HCT116 (cell line): ENCODE data around the gene WDR74. TPM values are rescaled to one million over a fixed set of nuclear protein-coding genes. Genes with fewer than 3 reads are reported as not detected.

Source experiments
- ATAC-seq: fragments of 200-7000 bp; cut with Tn5 transposase; 2 replicates; pipeline ENCODE4 v1.9.1; 2020; ENCODE audit warnings: mild to moderate bottlenecking, moderate library complexity
- BruUV-seq: library from RNA; stranded (reverse); fragments of 400-500 nt; replicated peaks from 2 replicates; lab custom pipeline; 2021; lab: Mats Ljungman, UMichigan
- CTCF ChIA-PET: fragments of 300-600 bp; sonication (Branson Sonifier 250); formaldehyde crosslinking; loops from one replicate; lab custom pipeline; 2021; ENCODE audit warnings: antibody characterized with exemption; lab: Charles Lee
- POLR2A ChIA-PET: fragments of 300-600, 350-600 bp; sonication (Branson Sonifier 250); formaldehyde crosslinking; loops from one replicate; lab custom pipeline; 2021; ENCODE audit warnings: antibody characterized with exemption; lab: Charles Lee
- RAD21 ChIA-PET, 2 experiments: fragments of 300-600 bp; sonication (Branson Sonifier 250); formaldehyde crosslinking; loops; one replicate each; lab custom pipeline; 2023; ENCODE audit warnings: low total read pairs in 2 of 2; ENCODE audit not compliant: uncharacterized antibody in 2 of 2, unreplicated experiment in 2 of 2, low non-redundant PET in 1 of 2; lab: Charles Lee
- DNase-seq: peaks from one replicate; pipeline ENCODE4 v3.0.0-alpha.2; 2010; ENCODE audit warnings: low read depth, low spot score
- H2AFZ ChIP-seq: fragments of 200-600 bp; shearing (Covaris generic), sonication (generic); 2 replicates; pipeline ENCODE4 v1.6.1; 2017; ENCODE audit warnings: low read depth, mixed run types, mixed read lengths, antibody characterized with exemption, low read length; ENCODE audit not compliant: poor library complexity, severe bottlenecking
- H3K27ac ChIP-seq: 2 replicates; pipeline ENCODE4 v1.5.1; 2012; ENCODE audit warnings: low read depth, low read length
- H3K27me3 ChIP-seq: fragments of 200-600 bp; sonication (generic); 2 replicates; pipeline ENCODE4 v1.6.1; 2016; ENCODE audit warnings: mixed run types, low read length, mixed read lengths; ENCODE audit not compliant: insufficient read depth
- H3K36me3 ChIP-seq, 2 experiments: fragments of 200-500 bp in 1 of 2; fragments of 200-600 bp in 1 of 2; sonication (Bioruptor generic) in 1 of 2; sonication (generic) in 1 of 2; 2 replicates each; pipeline versions ENCODE4 v1.5.1 to v1.6.1; 2014 to 2016; ENCODE audit warnings: low read length in 2 of 2, inconsistent platforms in 1 of 2, mixed read lengths in 1 of 2, mixed run types in 1 of 2; ENCODE audit not compliant: insufficient read depth in 2 of 2, control insufficient read depth in 1 of 2
- H3K4me1 ChIP-seq, 2 experiments: fragments of 200-600 bp in 1 of 2; sonication (generic) in 1 of 2; 2 replicates each; pipeline versions ENCODE4 v1.5.1 to v1.6.1; 2012 to 2017; ENCODE audit warnings: low read length in 2 of 2, inconsistent platforms in 1 of 2, mild to moderate bottlenecking in 1 of 2, mixed read lengths in 1 of 2, mixed run types in 1 of 2, moderate library complexity in 1 of 2; ENCODE audit not compliant: insufficient read depth in 2 of 2, control insufficient read depth in 1 of 2
- H3K4me2 ChIP-seq: fragments of 200-600 bp; sonication (generic); 2 replicates; pipeline ENCODE4 v1.6.1; 2017; ENCODE audit warnings: mixed run types, low read length, mixed read lengths
- H3K4me3 ChIP-seq, 2 experiments: fragments of 200-600 bp in 1 of 2; sonication (generic) in 1 of 2; replicated peaks in 1 of 2; 2 replicates each; pipeline ENCODE4 v1.5.1; 2011 to 2016; ENCODE audit warnings: low read length in 2 of 2, control low read depth in 1 of 2, low read depth in 1 of 2, mild to moderate bottlenecking in 1 of 2, mixed read lengths in 1 of 2, mixed run types in 1 of 2
- H3K79me2 ChIP-seq: fragments of 200-600 bp; sonication (generic); 2 replicates; pipeline ENCODE4 v1.6.1; 2017; ENCODE audit warnings: mild to moderate bottlenecking, mixed run types, low read length, moderate library complexity, mixed read lengths; ENCODE audit not compliant: insufficient read depth
- H3K9ac ChIP-seq: fragments of 200-600 bp; sonication (generic); 2 replicates; pipeline ENCODE4 v1.6.1; 2016; ENCODE audit warnings: low read length, mixed read lengths
- H3K9me2 ChIP-seq: fragments of 200-600 bp; sonication (generic), shearing (Covaris generic); 2 replicates; pipeline ENCODE4 v1.6.1; 2017; ENCODE audit warnings: mixed run types, mild to moderate bottlenecking, moderate library complexity; ENCODE audit not compliant: insufficient read depth
- H3K9me3 ChIP-seq, 2 experiments: fragments of 200-500 bp in 1 of 2; fragments of 200-600 bp in 1 of 2; sonication (Bioruptor generic) in 1 of 2; sonication (generic) in 1 of 2; 2 replicates each; pipeline ENCODE4 v1.6.1; 2014 to 2017; ENCODE audit warnings: low read length in 2 of 2, mixed read lengths in 2 of 2, inconsistent platforms in 1 of 2, low read depth in 1 of 2, mild to moderate bottlenecking in 1 of 2, mixed run types in 1 of 2, moderate library complexity in 1 of 2; ENCODE audit not compliant: control insufficient read depth in 1 of 2, insufficient read depth in 1 of 2
- H4K20me1 ChIP-seq: fragments of 200-600 bp; sonication (generic), shearing (Covaris generic); 2 replicates; pipeline ENCODE4 v1.6.1; 2017; ENCODE audit warnings: mixed run types, mild to moderate bottlenecking, moderate library complexity; ENCODE audit not compliant: insufficient read depth
- EGR1 ChIP-seq: IDR thresholded peaks from 2 replicates; pipeline ENCODE4 v1.6.1; 2012; ENCODE audit warnings: low read depth
- ELF1 ChIP-seq: IDR thresholded peaks from 2 replicates; pipeline ENCODE4 v1.6.1; 2012; ENCODE audit warnings: low read depth, borderline replicate concordance
- JUND ChIP-seq: IDR thresholded peaks from 2 replicates; pipeline ENCODE4 v1.6.1; 2012
- RAD21 ChIP-seq: IDR thresholded peaks from 2 replicates; pipeline ENCODE4 v1.6.1; 2012; ENCODE audit warnings: low read depth, mild to moderate bottlenecking
- TCF7L2 ChIP-seq: IDR thresholded peaks from 2 replicates; pipeline ENCODE4 v1.7.0; 2011; ENCODE audit warnings: borderline replicate concordance, inconsistent platforms; ENCODE audit not compliant: insufficient read depth, insufficient read length; ENCODE audit errors: extremely low read depth
- intact Hi-C: fragments of 100-400 bp; cut with micrococcal nuclease; formaldehyde crosslinking; loops from 2 replicates; pipeline ENCODE4 v1.10.0; 2022
- total RNA-seq: library from RNA; stranded (reverse); gene quantifications from one replicate; pipeline ENCODE4 v1.2.1, GENCODE V29; 2021; ENCODE audit not compliant: unreplicated experiment
- TF ChIP-seq, protein P1 (sequence below): IDR thresholded peaks from 2 replicates; pipeline ENCODE4 v1.6.1; 2011; ENCODE audit warnings: mild to moderate bottlenecking, low read length, moderate library complexity; ENCODE audit not compliant: insufficient replicate concordance; ENCODE audit errors: extremely low read depth
- TF ChIP-seq, protein P2 (sequence below): IDR thresholded peaks from 2 replicates; pipeline ENCODE4 v1.6.1; 2012
- TF ChIP-seq, protein P3 (sequence below), 3 experiments: fragments of 200-600 bp in 1 of 3; sonication (generic) in 1 of 3; IDR thresholded peaks in 2 of 3; conservative IDR thresholded peaks in 1 of 3; 2 replicates each; pipeline ENCODE4 v1.5.1; 2012 to 2017; ENCODE audit warnings: low read depth in 2 of 3, low read length in 2 of 3, antibody characterized with exemption in 1 of 3, borderline replicate concordance in 1 of 3, control low read depth in 1 of 3, mild to moderate bottlenecking in 1 of 3, mixed read lengths in 1 of 3, mixed run types in 1 of 3, moderate library complexity in 1 of 3; ENCODE audit not compliant: insufficient read depth in 1 of 3

Gene WDR74
- total RNA-seq, 1 experiment from 2014 or later, result 111 TPM

DNA sequence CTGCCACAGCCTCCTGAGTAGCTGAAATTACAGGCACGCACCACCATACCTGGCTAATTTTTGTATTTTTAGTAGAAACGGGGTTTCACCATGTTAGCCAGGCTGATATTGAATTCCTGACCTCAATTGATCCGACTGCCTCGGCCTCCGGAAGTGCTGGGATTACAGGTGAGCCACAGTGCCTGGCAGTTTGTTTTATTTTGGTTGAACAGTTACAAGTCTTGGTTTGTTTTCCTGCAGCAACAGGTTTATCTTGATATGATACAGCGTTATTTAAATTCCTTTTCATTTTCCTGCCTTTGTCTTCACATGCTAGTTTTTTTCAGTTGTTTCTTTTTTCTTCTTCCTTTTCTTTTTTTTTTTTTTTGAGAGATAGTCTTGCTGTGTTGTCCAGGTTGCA, 37.3 kb upstream of the WDR74 start:
- DNase-seq (no peak), ATAC-seq (no peak)
- Histone ChIP-seq H3K27me3 (no peaks in the 10 kb centered on the region), H3K9ac (no peak overlapping the region), H2AFZ (no peak overlapping the region), H3K79me2 (peaks cover 96% of the 10 kb centered on the region), H3K4me3 (no peak overlapping the region), H3K36me3 (peaks cover 16 to 20% of the 10 kb centered on the region in 2 experiments; a peak in 3 of 4 replicates)
- TF ChIP-seq ELF1 (no peak), TCF7L2 (no peak), JUND (no peak), EGR1 (no peak), RAD21 (no peak)
- TF ChIP-seq, protein P1, sequence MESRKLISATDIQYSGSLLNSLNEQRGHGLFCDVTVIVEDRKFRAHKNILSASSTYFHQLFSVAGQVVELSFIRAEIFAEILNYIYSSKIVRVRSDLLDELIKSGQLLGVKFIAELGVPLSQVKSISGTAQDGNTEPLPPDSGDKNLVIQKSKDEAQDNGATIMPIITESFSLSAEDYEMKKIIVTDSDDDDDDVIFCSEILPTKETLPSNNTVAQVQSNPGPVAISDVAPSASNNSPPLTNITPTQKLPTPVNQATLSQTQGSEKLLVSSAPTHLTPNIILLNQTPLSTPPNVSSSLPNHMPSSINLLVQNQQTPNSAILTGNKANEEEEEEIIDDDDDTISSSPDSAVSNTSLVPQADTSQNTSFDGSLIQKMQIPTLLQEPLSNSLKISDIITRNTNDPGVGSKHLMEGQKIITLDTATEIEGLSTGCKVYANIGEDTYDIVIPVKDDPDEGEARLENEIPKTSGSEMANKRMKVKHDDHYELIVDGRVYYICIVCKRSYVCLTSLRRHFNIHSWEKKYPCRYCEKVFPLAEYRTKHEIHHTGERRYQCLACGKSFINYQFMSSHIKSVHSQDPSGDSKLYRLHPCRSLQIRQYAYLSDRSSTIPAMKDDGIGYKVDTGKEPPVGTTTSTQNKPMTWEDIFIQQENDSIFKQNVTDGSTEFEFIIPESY, result no peak
- TF ChIP-seq, protein P2, sequence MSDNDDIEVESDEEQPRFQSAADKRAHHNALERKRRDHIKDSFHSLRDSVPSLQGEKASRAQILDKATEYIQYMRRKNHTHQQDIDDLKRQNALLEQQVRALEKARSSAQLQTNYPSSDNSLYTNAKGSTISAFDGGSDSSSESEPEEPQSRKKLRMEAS, result no peak
- TF ChIP-seq, protein P3, sequence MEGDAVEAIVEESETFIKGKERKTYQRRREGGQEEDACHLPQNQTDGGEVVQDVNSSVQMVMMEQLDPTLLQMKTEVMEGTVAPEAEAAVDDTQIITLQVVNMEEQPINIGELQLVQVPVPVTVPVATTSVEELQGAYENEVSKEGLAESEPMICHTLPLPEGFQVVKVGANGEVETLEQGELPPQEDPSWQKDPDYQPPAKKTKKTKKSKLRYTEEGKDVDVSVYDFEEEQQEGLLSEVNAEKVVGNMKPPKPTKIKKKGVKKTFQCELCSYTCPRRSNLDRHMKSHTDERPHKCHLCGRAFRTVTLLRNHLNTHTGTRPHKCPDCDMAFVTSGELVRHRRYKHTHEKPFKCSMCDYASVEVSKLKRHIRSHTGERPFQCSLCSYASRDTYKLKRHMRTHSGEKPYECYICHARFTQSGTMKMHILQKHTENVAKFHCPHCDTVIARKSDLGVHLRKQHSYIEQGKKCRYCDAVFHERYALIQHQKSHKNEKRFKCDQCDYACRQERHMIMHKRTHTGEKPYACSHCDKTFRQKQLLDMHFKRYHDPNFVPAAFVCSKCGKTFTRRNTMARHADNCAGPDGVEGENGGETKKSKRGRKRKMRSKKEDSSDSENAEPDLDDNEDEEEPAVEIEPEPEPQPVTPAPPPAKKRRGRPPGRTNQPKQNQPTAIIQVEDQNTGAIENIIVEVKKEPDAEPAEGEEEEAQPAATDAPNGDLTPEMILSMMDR (IDR thresholded peaks at IDR 0.05 in 2 of 3, conservative IDR thresholded peaks at IDR 0.05 in 1 of 3; ENCODE audit: borderline replicate concordance in 1 of 3, insufficient read depth in 1 of 3, low read depth in 2 of 3, low read length in 2 of 3), result no peak
- TF ChIP-seq, all 23 proteins: peak for 0
- no peak overlapping the region for H3K27ac ChIP-seq
- peaks cover 4% of the 10 kb centered on the region; the same call in 1 of the 2 replicates for H4K20me1 ChIP-seq
- H3K9me2 ChIP-seq, result no peaks in the 10 kb centered on the region
- ChIA-PET RAD21 (no interaction called here), CTCF (no interaction called here), POLR2A (interaction anchor here (5.4 kb wide), 1 partner anchor 36 kb away, joined by 26 read pairs; the partner anchor contains the start of gene WDR74)
- BruUV-seq, result no TSS peak
- no peaks in the 10 kb centered on the region for H3K9me3 ChIP-seq
- no peak overlapping the region for H3K4me2 ChIP-seq
- H3K4me1 ChIP-seq, result peaks cover 18 to 35% of the 10 kb centered on the region in 2 experiments
- intact Hi-C loops, result no loop called here
